ENCODE results near the gene LEMD2. TPM values are rescaled to one million over a fixed set of nuclear protein-coding genes. Genes with fewer than 3 reads are reported as not detected.

LEMD2 gene
- total RNA-seq, 4 donors from 2014 or later, result 37.7 to 47.2 (median 42.3) TPM

DNA sequence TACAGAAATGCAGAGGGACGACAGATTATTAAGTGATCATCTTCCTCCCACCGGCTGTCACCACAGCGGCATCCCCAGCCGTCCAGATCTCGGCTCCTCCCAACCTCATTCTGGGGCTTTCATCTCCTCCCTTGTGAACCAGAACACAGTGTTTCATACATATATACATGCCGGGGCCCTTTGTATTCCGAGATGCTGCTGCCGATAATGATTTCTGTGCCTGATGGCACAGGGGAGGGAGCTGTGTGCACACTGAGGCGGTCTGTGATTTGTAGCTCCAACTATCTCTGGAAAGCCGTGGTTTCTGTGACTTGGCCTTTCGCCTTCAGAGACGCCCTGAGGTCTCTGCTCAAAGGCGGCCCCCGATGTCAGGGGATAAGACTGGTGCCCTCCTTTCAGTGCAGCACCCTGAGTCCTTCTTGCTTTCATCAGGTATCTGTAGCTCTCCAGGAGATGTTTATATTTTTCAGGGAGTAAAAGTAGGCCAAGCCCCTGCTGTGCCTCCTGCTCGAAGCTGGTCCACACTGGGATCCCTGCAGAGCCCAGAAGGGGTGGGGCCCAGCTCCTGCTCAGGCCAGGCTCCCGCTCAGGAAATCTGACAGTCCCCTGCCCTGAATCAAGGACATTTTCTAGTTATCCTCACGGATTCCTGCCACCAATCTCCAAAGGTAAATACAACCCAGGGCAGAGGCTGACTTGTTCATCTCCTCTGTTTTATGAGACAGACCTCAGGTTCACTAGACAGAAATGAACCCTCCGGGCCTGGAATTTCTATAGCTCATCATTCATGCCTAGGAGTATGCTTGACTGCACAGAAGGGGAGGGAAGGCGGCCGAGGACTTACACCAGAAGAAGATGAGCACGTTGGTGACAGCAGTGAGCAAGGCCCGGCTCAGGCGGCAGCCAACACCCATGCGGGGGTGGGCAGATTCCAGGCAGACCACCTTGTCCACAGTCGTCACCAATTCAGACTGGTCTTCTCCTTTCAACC is 11.2 kb downstream of the LEMD2 start:
- 88% methylated on average over 14 to 24 of the region's 25 CpGs for WGBS, 2 donors
- H3K36me3 ChIP-seq, result peaks cover 26 to 100% (median 86%) of the 10 kb centered on the region in 3 donors
- intact Hi-C loops (cut with DNase I), result no loop called here
- H3K4me3 ChIP-seq, result no peak overlapping the region
- H3K27me3 ChIP-seq, result no peaks in the 10 kb centered on the region
- no peaks in the 10 kb centered on the region for H3K9me3 ChIP-seq
- H3K4me1 ChIP-seq, result peaks cover 0 to 30% (median 11%) of the 10 kb centered on the region in 3 donors
- no peak overlapping the region for H3K27ac ChIP-seq
- TF ChIP-seq POLR2A (IDR thresholded peaks at IDR 0.05), result no peak
- TF ChIP-seq, protein P1, sequence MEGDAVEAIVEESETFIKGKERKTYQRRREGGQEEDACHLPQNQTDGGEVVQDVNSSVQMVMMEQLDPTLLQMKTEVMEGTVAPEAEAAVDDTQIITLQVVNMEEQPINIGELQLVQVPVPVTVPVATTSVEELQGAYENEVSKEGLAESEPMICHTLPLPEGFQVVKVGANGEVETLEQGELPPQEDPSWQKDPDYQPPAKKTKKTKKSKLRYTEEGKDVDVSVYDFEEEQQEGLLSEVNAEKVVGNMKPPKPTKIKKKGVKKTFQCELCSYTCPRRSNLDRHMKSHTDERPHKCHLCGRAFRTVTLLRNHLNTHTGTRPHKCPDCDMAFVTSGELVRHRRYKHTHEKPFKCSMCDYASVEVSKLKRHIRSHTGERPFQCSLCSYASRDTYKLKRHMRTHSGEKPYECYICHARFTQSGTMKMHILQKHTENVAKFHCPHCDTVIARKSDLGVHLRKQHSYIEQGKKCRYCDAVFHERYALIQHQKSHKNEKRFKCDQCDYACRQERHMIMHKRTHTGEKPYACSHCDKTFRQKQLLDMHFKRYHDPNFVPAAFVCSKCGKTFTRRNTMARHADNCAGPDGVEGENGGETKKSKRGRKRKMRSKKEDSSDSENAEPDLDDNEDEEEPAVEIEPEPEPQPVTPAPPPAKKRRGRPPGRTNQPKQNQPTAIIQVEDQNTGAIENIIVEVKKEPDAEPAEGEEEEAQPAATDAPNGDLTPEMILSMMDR (IDR thresholded peaks at IDR 0.05), result no peak
- DNase-seq, result no peak

DNA sequence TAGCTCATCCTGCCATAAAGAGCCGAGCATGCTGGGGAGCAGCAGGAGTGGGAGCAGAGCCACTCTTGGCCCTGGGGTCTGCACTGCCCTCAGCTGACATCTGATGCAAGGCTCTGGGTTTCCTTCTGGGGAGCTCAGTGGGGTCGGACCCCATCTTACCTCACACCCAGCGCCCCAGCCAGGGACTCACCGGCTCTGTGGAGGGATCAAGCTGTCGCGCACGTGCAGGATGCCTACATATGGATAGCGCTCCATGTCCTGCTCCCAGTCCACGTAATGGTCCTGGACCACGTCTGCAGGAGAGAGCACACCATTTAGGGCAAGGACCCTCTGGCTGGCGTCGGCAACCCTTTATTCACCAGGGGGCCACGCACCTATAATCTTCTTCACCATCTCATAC is 12.2 kb downstream of the LEMD2 start:
- H3K36me3 ChIP-seq, result peaks cover 19 to 99% (median 82%) of the 10 kb centered on the region in 3 donors
- H3K4me3 ChIP-seq, result no peak overlapping the region
- no peaks in the 10 kb centered on the region for H3K27me3 ChIP-seq
- 78 to 88% methylated on average over 3 to 13 of the region's 13 CpGs for WGBS, 2 donors
- no peak overlapping the region for H3K27ac ChIP-seq
- intact Hi-C loops (cut with DNase I), result no loop called here
- no peak for DNase-seq
- H3K4me1 ChIP-seq, result peaks cover 5 to 30% (median 16%) of the 10 kb centered on the region in 3 donors
- TF ChIP-seq, protein P1 (IDR thresholded peaks at IDR 0.05), result no peak
- H3K9me3 ChIP-seq, result no peaks in the 10 kb centered on the region

DNA sequence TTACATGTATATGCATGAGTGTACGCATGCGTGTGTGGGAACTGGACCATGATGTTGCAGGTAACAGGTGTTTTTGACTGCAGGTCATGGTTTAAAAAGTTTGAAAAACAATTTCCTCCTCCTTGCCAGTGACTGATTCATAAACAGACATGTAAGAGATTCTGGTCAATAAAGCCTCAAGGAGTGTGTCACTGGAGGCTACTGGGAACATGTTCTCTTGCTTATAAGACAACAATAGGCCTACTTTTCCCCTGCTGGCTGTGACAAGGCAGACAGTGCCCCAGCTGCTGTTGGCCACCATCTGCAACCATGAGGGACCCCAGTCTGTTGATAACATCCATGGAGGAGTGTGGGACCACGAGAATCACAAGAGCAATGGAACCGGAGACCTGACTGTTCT is 12.7 kb downstream of the LEMD2 start:
- H3K9me3 ChIP-seq, result no peaks in the 10 kb centered on the region
- no peaks in the 10 kb centered on the region for H3K27me3 ChIP-seq
- WGBS, 2 donors, result 93 to 94% methylated on average over 2 to 3 of the region's 4 CpGs
- peaks cover 11 to 30% (median 18%) of the 10 kb centered on the region in 3 donors for H3K4me1 ChIP-seq
- H3K27ac ChIP-seq, result no peak overlapping the region
- peaks cover 19 to 94% (median 80%) of the 10 kb centered on the region in 3 donors for H3K36me3 ChIP-seq
- intact Hi-C loops (cut with DNase I), result no loop called here
- DNase-seq, result no peak
- TF ChIP-seq POLR2A (IDR thresholded peaks at IDR 0.05), result no peak
- TF ChIP-seq, protein P1 (IDR thresholded peaks at IDR 0.05), result no peak
- H3K4me3 ChIP-seq, result no peak overlapping the region

DNA sequence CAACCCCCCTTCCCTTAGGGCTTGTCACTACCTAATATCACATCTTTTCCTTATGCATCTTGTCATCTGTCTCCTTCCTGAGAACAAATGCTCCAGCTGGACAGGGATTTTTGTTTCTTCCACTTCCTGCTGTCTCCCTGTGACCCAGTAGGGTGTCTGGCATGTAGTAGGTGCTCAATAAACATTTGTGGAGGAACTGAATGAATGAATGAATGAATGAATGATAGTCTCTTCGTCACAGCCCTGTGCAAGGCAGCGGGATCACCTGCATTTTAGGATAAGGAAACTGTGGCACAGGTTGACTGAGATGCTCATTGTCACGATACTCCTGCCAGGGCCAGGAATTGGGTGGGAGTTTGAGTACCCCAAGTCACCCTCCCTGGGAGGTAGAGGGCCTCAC is 14.2 kb downstream of the LEMD2 start:
- 100% methylated on average over 1 of the region's 3 CpGs for WGBS, 2 donors
- Histone ChIP-seq H3K4me1 (peaks cover 18 to 43% (median 30%) of the 10 kb centered on the region in 3 donors), H3K36me3 (peaks cover 19 to 80% (median 67%) of the 10 kb centered on the region in 3 donors), H3K27ac (no peak overlapping the region), H3K4me3 (no peak overlapping the region), H3K9me3 (no peaks in the 10 kb centered on the region), H3K27me3 (no peaks in the 10 kb centered on the region)
- no peak for TF ChIP-seq POLR2A (IDR thresholded peaks at IDR 0.05)
- TF ChIP-seq, protein P1 (IDR thresholded peaks at IDR 0.05), result no peak
- no peak for DNase-seq
- intact Hi-C loops (cut with DNase I), result no loop called here

DNA sequence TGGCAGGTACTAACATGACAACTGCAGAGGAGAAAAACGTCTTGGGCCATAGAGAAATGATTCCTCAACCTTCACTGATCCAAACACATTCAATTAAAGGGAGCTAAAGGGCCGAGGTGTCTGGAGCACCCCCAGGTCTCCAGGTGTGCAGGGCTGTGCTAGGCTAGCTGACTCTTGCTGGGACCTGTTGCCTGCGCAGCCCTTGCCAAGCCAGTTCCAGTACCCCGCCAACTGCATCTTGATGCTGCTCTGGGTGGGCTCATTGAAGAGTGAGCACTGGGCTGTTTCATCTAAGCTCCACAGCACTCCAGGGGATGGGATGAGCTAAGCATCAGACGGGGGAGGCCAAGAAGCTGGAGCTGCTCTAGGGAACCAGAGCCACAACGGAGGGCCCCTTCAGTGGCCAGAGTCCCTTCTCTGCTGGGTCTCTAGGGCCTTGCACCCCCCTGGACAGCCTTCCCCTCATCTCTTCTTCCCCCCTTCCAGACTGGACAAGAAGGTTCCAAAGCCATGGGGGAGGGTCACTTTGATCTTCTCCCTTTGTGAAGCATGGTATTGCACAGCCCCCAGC is 15.9 kb downstream of the LEMD2 start:
- Histone ChIP-seq H3K9me3 (no peaks in the 10 kb centered on the region), H3K27ac (peak overlapping the region in 3 of 4 donors; percentile 69 to 89 (median 83)), H3K36me3 (peaks cover 19 to 62% (median 49%) of the 10 kb centered on the region in 3 donors), H3K27me3 (no peaks in the 10 kb centered on the region), H3K4me1 (peaks cover 19 to 56% (median 36%) of the 10 kb centered on the region in 3 donors), H3K4me3 (no peak overlapping the region)
- 32 to 50% methylated on average over 4 of the region's 6 CpGs for WGBS, 2 donors
- TF ChIP-seq, protein P1 (IDR thresholded peaks at IDR 0.05), result no peak
- no peak for TF ChIP-seq POLR2A (IDR thresholded peaks at IDR 0.05)
- DNase-seq, result no peak
- intact Hi-C loops (cut with DNase I), result no loop called here

Measured in esophagus squamous epithelium (tissue), 5 donors.